Endothelial cell of umbilical vein (primary cell): ENCODE results near the gene ARHGAP42. TPM values are rescaled to one million over a fixed set of nuclear protein-coding genes. Genes with fewer than 3 reads are reported as not detected.

Experiments used
- BruUV-seq: library from RNA; stranded (reverse); fragments of 400-500 nt; replicated peaks from 2 replicates; lab custom pipeline; 2021; lab: Mats Ljungman, UMichigan
- CTCF ChIA-PET: fragments of 300-600, 350-600 bp; sonication (Branson Sonifier 250); formaldehyde crosslinking; loops from one replicate; lab custom pipeline; 2021; ENCODE audit warnings: antibody characterized with exemption, inconsistent platforms; lab: Charles Lee
- POLR2A ChIA-PET: fragments of 300-600, 350-600 bp; sonication (Branson Sonifier 250); formaldehyde crosslinking; loops from one replicate; lab custom pipeline; 2021; ENCODE audit warnings: antibody characterized with exemption, inconsistent platforms; lab: Charles Lee
- DNase-seq: peaks from one replicate; pipeline ENCODE4 v3.0.0-alpha.2; 2011; ENCODE audit warnings: low read depth, low spot score
- FAIRE-seq: peaks from 2 replicates; lab custom pipeline; 2011; peaks lifted over from hg19 to GRCh38; lab: Jason Lieb, UNC
- H2AFZ ChIP-seq: 2 replicates; pipeline ENCODE4 v1.6.0; 2012; ENCODE audit warnings: low read depth, low read length, control low read depth, inconsistent platforms
- H3K27ac ChIP-seq: 2 replicates; pipeline ENCODE4 v1.5.1; 2011; ENCODE audit warnings: low read depth, mild to moderate bottlenecking, control low read depth, low read length, moderate library complexity; ENCODE audit not compliant: insufficient read depth
- H3K27me3 ChIP-seq, 2 experiments: 2 replicates each; pipeline versions ENCODE4 v1.6.0 to v1.6.1; 2011; ENCODE audit warnings: low read length in 2 of 2, mixed read lengths in 1 of 2; ENCODE audit not compliant: control insufficient read depth in 2 of 2, insufficient read depth in 2 of 2
- H3K36me3 ChIP-seq, 2 experiments: 2 replicates in 1 of 2; 3 replicates in 1 of 2; pipeline ENCODE4 v1.5.1; 2011; ENCODE audit warnings: low read length in 2 of 2, mild to moderate bottlenecking in 1 of 2, moderate library complexity in 1 of 2; ENCODE audit not compliant: control insufficient read depth in 2 of 2, insufficient read depth in 2 of 2; ENCODE audit errors: extremely low read depth in 1 of 2
- H3K4me1 ChIP-seq: 3 replicates; pipeline ENCODE4 v1.5.1; 2011; ENCODE audit warnings: mild to moderate bottlenecking, low read length; ENCODE audit not compliant: control insufficient read depth, insufficient read depth; ENCODE audit errors: extremely low read depth
- H3K4me2 ChIP-seq: 2 replicates; pipeline ENCODE4 v1.6.1; 2011; ENCODE audit warnings: low read length, control low read depth, mixed read lengths; ENCODE audit not compliant: insufficient read depth
- H3K4me3 ChIP-seq, 3 experiments: fragments of 200-600 bp in 1 of 3; sonication (generic), shearing (Covaris generic) in 1 of 3; replicated peaks in 1 of 3; 2 replicates each; pipeline ENCODE4 v1.5.1; 2011 to 2016; ENCODE audit warnings: control low read depth in 3 of 3, low read length in 3 of 3, mild to moderate bottlenecking in 2 of 3, inconsistent platforms in 1 of 3, low read depth in 1 of 3, moderate library complexity in 1 of 3; ENCODE audit not compliant: insufficient read depth in 1 of 3
- H3K79me2 ChIP-seq: 2 replicates; pipeline ENCODE4 v1.6.0; 2012; ENCODE audit warnings: low read length, inconsistent platforms; ENCODE audit not compliant: control insufficient read depth, insufficient read depth
- H3K9ac ChIP-seq: replicated peaks from 2 replicates; pipeline ENCODE3; 2011; ENCODE audit warnings: low read length, control low read depth; ENCODE audit not compliant: insufficient read depth; ENCODE audit errors: extremely low read depth
- H3K9me1 ChIP-seq: replicated peaks from 3 replicates; pipeline ENCODE4 v1.6.0; 2011; ENCODE audit warnings: mild to moderate bottlenecking, low read length; ENCODE audit not compliant: control insufficient read depth, insufficient read depth; ENCODE audit errors: extremely low read depth
- H3K9me3 ChIP-seq: replicated peaks from 2 replicates; pipeline ENCODE4 v1.5.1; 2012; ENCODE audit warnings: low read length, inconsistent platforms; ENCODE audit not compliant: control insufficient read depth, insufficient read depth
- H4K20me1 ChIP-seq: replicated peaks from 2 replicates; pipeline ENCODE3; 2011; ENCODE audit warnings: mild to moderate bottlenecking, low read length; ENCODE audit not compliant: control insufficient read depth, insufficient read depth; ENCODE audit errors: extremely low read depth
- EZH2 ChIP-seq: IDR thresholded peaks from 2 replicates; pipeline ENCODE4 v1.6.1; 2012; ENCODE audit warnings: borderline replicate concordance, low read depth, mild to moderate bottlenecking, moderate library complexity, low read length, inconsistent platforms; ENCODE audit not compliant: severe bottlenecking
- FOS ChIP-seq: IDR thresholded peaks from 2 replicates; pipeline ENCODE4 v1.6.1; 2011; ENCODE audit warnings: mild to moderate bottlenecking, low read length, moderate library complexity, borderline replicate concordance; ENCODE audit not compliant: insufficient read depth
- GATA2 ChIP-seq: IDR thresholded peaks from 2 replicates; pipeline ENCODE4 v1.7.0; 2011; ENCODE audit warnings: low read depth, mild to moderate bottlenecking, moderate library complexity, mixed read lengths, low read length; ENCODE audit not compliant: insufficient read length, insufficient read depth
- JUN ChIP-seq: IDR thresholded peaks from 2 replicates; pipeline ENCODE4 v1.6.1; 2011; ENCODE audit warnings: borderline replicate concordance, low read depth; ENCODE audit not compliant: insufficient read length, insufficient read depth
- MYC ChIP-seq: IDR thresholded peaks from one replicate; pipeline ENCODE4 v1.6.1; 2011; ENCODE audit warnings: mild to moderate bottlenecking, low read depth, low read length
- POLR2A ChIP-seq: IDR thresholded peaks from 2 replicates; pipeline ENCODE4 v1.6.1; 2012; ENCODE audit warnings: low read depth, mild to moderate bottlenecking, control low read depth, low read length
- POLR2AphosphoS5 ChIP-seq: IDR thresholded peaks from 2 replicates; pipeline ENCODE4 v1.6.1; 2012; ENCODE audit warnings: low read depth, mild to moderate bottlenecking, control low read depth, low read length, moderate library complexity; ENCODE audit not compliant: insufficient read depth
- dilution Hi-C: fragments of 300-500 bp; cut with MboI; formaldehyde crosslinking; loops from one replicate; pipeline ENCODE4 v1.15.0; 2019; ENCODE audit warnings: low sequenced_read_pairs; ENCODE audit not compliant: extremely low pct_ligation_motif_present
- intact Hi-C: fragments of 100-400 bp; cut with micrococcal nuclease; formaldehyde crosslinking; loops from one replicate; pipeline ENCODE4 v1.10.0; 2022
- polyA plus RNA-seq, 4 experiments: library from polyadenylated mRNA; depleted of rRNA in 3 of 4; stranded (reverse) in 3 of 4; unstranded in 1 of 4; fragments of >200 nt; gene quantifications; 2 replicates each; pipeline versions ENCODE4 v1.2.1 to v1.2.3, GENCODE V29; 2011 to 2012; ENCODE audit warnings: missing spikeins in 1 of 4
- total RNA-seq: library from RNA; stranded (reverse); gene quantifications from 2 replicates; pipeline ENCODE4 v1.2.3, GENCODE V29; 2021
- TF ChIP-seq, protein P1 (sequence below), 2 donors: IDR thresholded peaks; 1 replicate in 1 of 2; 2 replicates in 1 of 2; pipeline ENCODE4 v1.5.1; 2011; ENCODE audit warnings: low read length in 2 of 2, mild to moderate bottlenecking in 2 of 2, moderate library complexity in 2 of 2, control low read depth in 1 of 2, inconsistent platforms in 1 of 2, low read depth in 1 of 2; ENCODE audit not compliant: insufficient read depth in 1 of 2; ENCODE audit errors: extremely low read depth in 1 of 2
- TF ChIP-seq, protein P2 (sequence below): IDR thresholded peaks from 2 replicates; pipeline ENCODE4 v1.6.1; 2011; ENCODE audit not compliant: insufficient read depth, insufficient read length

The ARHGAP42 gene
- total and polyA plus RNA-seq, 2 donors (not counting 3 experiments of a cell fraction or from before 2014, with no cell fraction given), result 1.8 to 2.4 TPM

DNA sequence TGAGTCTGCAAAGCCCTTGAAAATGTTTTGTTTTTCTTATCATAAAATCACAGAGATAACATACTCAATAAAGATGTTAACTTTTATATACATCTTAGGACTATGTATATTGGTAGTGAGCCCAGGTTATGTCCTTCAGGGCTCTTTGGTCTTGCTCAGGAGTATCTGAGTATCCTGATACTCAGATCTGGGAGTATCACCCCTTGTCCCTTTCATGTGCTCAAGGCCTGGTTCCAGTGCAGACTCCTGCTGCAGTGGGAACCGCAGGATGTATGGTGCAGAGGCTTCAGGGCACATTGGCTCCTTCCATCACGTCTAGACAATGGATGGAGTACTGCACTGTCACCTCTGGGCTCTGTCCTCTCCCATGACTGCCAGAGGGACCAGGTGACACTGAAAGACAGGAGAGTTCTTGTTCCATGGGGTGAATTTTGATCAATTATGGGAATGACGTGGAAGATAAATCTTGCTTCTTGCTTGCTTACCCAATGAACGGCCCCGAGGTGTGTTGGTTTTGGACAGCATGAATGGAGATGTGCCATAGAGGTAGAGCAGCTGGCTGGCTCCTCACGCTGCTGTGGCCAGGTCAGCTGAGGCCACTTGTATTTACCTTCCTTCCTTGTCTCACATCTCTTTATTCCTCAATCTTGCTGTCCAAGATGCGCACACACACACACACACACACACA is 215.5 kb downstream of the ARHGAP42 start:
- no peak for DNase-seq
- Histone ChIP-seq H3K9me1 (no peaks in the 10 kb centered on the region), H3K9ac (no peak overlapping the region), H3K27me3 (no peaks in the 10 kb centered on the region), H3K79me2 (no peaks in the 10 kb centered on the region), H2AFZ (no peak overlapping the region), H3K27ac (no peak overlapping the region), H3K4me3 (no peak overlapping the region), H3K4me2 (no peak overlapping the region), H4K20me1 (no peaks in the 10 kb centered on the region), H3K36me3 (no peaks in the 10 kb centered on the region), H3K4me1 (no peaks in the 10 kb centered on the region), H3K9me3 (no peaks in the 10 kb centered on the region)
- dilution Hi-C loops (no loop called here), intact Hi-C loops (no loop called here)
- no peak for FAIRE-seq
- BruUV-seq, result no TSS peak
- CTCF ChIA-PET, result no interaction called here
- TF ChIP-seq, protein P1, sequence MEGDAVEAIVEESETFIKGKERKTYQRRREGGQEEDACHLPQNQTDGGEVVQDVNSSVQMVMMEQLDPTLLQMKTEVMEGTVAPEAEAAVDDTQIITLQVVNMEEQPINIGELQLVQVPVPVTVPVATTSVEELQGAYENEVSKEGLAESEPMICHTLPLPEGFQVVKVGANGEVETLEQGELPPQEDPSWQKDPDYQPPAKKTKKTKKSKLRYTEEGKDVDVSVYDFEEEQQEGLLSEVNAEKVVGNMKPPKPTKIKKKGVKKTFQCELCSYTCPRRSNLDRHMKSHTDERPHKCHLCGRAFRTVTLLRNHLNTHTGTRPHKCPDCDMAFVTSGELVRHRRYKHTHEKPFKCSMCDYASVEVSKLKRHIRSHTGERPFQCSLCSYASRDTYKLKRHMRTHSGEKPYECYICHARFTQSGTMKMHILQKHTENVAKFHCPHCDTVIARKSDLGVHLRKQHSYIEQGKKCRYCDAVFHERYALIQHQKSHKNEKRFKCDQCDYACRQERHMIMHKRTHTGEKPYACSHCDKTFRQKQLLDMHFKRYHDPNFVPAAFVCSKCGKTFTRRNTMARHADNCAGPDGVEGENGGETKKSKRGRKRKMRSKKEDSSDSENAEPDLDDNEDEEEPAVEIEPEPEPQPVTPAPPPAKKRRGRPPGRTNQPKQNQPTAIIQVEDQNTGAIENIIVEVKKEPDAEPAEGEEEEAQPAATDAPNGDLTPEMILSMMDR (IDR thresholded peaks at IDR 0.05; ENCODE audit: extremely low read depth in 1 of 2, insufficient read depth in 1 of 2, low read depth in 1 of 2, low read length in 2 of 2), result no peak
- TF ChIP-seq EZH2, result no peak
- TF ChIP-seq MYC, result no peak
- TF ChIP-seq, protein P2, sequence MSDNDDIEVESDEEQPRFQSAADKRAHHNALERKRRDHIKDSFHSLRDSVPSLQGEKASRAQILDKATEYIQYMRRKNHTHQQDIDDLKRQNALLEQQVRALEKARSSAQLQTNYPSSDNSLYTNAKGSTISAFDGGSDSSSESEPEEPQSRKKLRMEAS, result no peak
- no peak for TF ChIP-seq POLR2AphosphoS5
- TF ChIP-seq JUN, result no peak
- no peak for TF ChIP-seq POLR2A
- TF ChIP-seq FOS, result no peak
- no peak for TF ChIP-seq GATA2
- POLR2A ChIA-PET, result no interaction called here
